ENCODE measurements around the gene CD44. TPM values are rescaled to one million over a fixed set of nuclear protein-coding genes. Genes with fewer than 3 reads are reported as not detected.

CD44 gene
- polyA plus RNA-seq, 2 of the 4 experiments (the other 2 are of a cell fraction) = 309 to 585 TPM

DNA sequence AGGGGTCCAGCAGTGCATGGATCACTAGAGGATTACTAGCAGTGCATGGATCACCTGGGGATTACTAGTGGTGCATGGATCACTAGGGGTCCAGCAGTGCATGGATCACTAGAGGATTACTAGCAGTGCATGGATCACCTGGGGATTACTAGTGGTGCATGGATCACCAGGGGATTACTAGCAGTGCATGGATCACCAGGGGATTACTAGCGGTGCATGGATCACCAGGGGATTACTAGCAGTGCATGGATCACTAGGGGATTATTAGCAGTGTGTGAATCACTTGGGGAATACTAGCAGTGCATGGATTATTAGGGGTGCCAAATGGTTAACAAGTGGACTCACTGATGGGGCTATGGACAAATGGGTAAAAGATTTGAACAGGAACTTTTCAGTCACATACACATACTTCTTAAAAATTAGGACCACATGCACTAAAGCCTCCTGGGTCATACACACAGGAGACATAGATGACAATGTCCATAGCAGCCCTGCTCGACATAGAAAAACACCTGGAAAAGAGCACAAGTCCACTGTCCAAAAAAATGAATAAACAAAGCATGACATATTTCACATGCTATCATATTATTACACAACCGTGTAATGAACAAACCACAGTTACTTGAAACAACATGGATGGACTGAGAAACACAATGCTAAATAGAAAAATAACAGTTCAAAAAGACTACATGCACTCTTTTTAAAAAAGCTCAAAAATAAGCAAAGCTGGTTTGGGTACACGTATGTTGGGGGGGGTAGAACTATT, 109.8 kb downstream of the CD44 start:
- Histone ChIP-seq H3K4me1 (no peaks in the 10 kb centered on the region), H3K9me3 (no peaks in the 10 kb centered on the region), H3K4me2 (no peak overlapping the region), H3K4me3 (no peak overlapping the region), H3K27ac (no peak overlapping the region)
- DNase-seq (ENCODE audit: low read depth in 1 of 2, low spot score in 1 of 2) (no peak), ATAC-seq (no peak), FAIRE-seq (no peak)
- POLR2A ChIA-PET = no interaction called here
- CTCF ChIA-PET = no interaction called here
- TF ChIP-seq EHMT2 (IDR thresholded peaks at IDR 0.05; ENCODE audit: low read depth) (no peak), POLR2A (IDR thresholded peaks at IDR 0.05; ENCODE audit: low read length) (no peak)
- TF ChIP-seq, protein P1, sequence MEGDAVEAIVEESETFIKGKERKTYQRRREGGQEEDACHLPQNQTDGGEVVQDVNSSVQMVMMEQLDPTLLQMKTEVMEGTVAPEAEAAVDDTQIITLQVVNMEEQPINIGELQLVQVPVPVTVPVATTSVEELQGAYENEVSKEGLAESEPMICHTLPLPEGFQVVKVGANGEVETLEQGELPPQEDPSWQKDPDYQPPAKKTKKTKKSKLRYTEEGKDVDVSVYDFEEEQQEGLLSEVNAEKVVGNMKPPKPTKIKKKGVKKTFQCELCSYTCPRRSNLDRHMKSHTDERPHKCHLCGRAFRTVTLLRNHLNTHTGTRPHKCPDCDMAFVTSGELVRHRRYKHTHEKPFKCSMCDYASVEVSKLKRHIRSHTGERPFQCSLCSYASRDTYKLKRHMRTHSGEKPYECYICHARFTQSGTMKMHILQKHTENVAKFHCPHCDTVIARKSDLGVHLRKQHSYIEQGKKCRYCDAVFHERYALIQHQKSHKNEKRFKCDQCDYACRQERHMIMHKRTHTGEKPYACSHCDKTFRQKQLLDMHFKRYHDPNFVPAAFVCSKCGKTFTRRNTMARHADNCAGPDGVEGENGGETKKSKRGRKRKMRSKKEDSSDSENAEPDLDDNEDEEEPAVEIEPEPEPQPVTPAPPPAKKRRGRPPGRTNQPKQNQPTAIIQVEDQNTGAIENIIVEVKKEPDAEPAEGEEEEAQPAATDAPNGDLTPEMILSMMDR (IDR thresholded peaks at IDR 0.05) = no peak
- WGBS (ENCODE audit: missing lambda C conversion rate) = 59% methylated on average over 4 of the region's 4 CpGs

DNA sequence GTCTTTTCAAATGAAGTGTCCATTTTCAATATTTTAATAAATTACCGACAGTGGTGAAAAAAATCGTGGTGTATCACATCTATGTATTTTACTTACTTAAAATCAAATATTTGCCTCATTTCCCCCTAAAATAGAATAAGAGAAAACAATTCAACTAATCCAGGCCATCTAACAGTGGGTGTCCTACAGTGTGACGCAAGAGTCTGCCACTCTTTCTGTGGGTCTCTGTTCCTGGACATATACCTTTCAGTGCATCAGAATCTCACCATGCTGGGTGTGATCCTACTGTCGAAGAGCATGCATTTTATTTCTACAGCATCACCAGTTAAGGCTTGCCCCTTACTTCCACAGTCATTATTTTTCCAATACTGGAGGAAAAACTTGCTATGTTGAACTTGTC, 111.2 kb downstream of the CD44 start:
- Histone ChIP-seq H3K4me3 (no peak overlapping the region), H3K4me1 (no peaks in the 10 kb centered on the region), H3K4me2 (no peak overlapping the region), H3K9me3 (no peaks in the 10 kb centered on the region), H3K27ac (no peak overlapping the region)
- no peak for FAIRE-seq
- DNase-seq (ENCODE audit: low read depth in 1 of 2, low spot score in 1 of 2) = no peak
- 65% methylated on average over 4 of the region's 4 CpGs for WGBS (ENCODE audit: missing lambda C conversion rate)
- ChIA-PET POLR2A (no interaction called here), CTCF (interaction anchor here (1.0 kb wide), 1 partner anchor 11 kb away, joined by 3 read pairs; no protein-coding TSS in a partner anchor)
- no peak for TF ChIP-seq HOXB5 (CRISPR knock-in tag; IDR thresholded peaks at IDR 0.05)
- TF ChIP-seq BHLHE40 (IDR thresholded peaks at IDR 0.05; ENCODE audit: low read depth, low read length) = no peak
- no peak for TF ChIP-seq SREBF2 (IDR thresholded peaks at IDR 0.05)
- TF ChIP-seq RAD21 (conservative IDR thresholded peaks at IDR 0.05 in 1 of 2, IDR thresholded peaks at IDR 0.05 in 1 of 2) = no peak
- no peak for TF ChIP-seq HOXA7 (CRISPR knock-in tag; IDR thresholded peaks at IDR 0.05)
- TF ChIP-seq FOXS1 (CRISPR knock-in tag; IDR thresholded peaks at IDR 0.05) = no peak
- TF ChIP-seq, protein P2, sequence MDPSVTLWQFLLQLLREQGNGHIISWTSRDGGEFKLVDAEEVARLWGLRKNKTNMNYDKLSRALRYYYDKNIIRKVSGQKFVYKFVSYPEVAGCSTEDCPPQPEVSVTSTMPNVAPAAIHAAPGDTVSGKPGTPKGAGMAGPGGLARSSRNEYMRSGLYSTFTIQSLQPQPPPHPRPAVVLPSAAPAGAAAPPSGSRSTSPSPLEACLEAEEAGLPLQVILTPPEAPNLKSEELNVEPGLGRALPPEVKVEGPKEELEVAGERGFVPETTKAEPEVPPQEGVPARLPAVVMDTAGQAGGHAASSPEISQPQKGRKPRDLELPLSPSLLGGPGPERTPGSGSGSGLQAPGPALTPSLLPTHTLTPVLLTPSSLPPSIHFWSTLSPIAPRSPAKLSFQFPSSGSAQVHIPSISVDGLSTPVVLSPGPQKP (IDR thresholded peaks at IDR 0.05; ENCODE audit: low read depth, low read length) = no peak
- no peak for TF ChIP-seq HOXB13 (CRISPR knock-in tag; IDR thresholded peaks at IDR 0.05; ENCODE audit: low read depth)
- no peak for TF ChIP-seq TFCP2L1 (CRISPR knock-in tag; IDR thresholded peaks at IDR 0.05)
- no peak for TF ChIP-seq RCOR1 (IDR thresholded peaks at IDR 0.05; ENCODE audit: low read depth, low read length)
- TF ChIP-seq ZNF302 (CRISPR knock-in tag; IDR thresholded peaks at IDR 0.05) = no peak
- TF ChIP-seq EP300 (IDR thresholded peaks at IDR 0.05) = no peak
- no peak for TF ChIP-seq NR3C1 (IDR thresholded peaks at IDR 0.05)
- TF ChIP-seq HEYL (CRISPR knock-in tag; IDR thresholded peaks at IDR 0.05) = no peak
- no peak for TF ChIP-seq EHF (CRISPR knock-in tag; IDR thresholded peaks at IDR 0.05)
- ATAC-seq = no peak

DNA sequence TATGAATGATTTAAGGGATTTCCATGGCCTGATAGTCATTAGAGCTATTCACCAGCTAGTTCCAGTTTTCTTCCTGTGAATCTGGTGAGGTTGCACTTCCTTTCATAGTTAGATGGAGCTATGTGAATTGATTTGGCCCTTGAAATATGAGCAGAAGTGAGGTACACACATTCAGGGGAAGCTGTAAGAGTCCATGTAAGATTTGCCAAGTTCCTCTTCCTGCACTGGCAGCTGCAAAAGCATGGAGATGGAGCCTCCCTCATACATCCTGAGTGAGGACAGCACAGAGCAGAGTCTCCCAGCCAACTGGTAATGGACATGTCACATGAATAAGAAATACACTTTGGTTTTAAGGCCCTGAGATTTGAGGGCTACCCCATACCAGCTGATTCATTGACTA, 111.7 kb downstream of the CD44 start:
- no peak overlapping the region for H3K4me3 ChIP-seq

More for the DNA sequence above, 111.7 kb downstream of the CD44 start:
- DNase-seq (ENCODE audit: low read depth in 1 of 2, low spot score in 1 of 2) = no peak
- Histone ChIP-seq H3K27ac (no peak overlapping the region), H3K9me3 (no peaks in the 10 kb centered on the region), H3K4me1 (no peaks in the 10 kb centered on the region), H3K4me2 (no peak overlapping the region)
- TF ChIP-seq SMC3 (IDR thresholded peaks at IDR 0.05) = no peak
- TF ChIP-seq ZSCAN20 (CRISPR knock-in tag; IDR thresholded peaks at IDR 0.05) = no peak
- no peak for TF ChIP-seq NFE2L2 (conservative IDR thresholded peaks at IDR 0.05; ENCODE audit: low read length)
- TF ChIP-seq, protein P3, sequence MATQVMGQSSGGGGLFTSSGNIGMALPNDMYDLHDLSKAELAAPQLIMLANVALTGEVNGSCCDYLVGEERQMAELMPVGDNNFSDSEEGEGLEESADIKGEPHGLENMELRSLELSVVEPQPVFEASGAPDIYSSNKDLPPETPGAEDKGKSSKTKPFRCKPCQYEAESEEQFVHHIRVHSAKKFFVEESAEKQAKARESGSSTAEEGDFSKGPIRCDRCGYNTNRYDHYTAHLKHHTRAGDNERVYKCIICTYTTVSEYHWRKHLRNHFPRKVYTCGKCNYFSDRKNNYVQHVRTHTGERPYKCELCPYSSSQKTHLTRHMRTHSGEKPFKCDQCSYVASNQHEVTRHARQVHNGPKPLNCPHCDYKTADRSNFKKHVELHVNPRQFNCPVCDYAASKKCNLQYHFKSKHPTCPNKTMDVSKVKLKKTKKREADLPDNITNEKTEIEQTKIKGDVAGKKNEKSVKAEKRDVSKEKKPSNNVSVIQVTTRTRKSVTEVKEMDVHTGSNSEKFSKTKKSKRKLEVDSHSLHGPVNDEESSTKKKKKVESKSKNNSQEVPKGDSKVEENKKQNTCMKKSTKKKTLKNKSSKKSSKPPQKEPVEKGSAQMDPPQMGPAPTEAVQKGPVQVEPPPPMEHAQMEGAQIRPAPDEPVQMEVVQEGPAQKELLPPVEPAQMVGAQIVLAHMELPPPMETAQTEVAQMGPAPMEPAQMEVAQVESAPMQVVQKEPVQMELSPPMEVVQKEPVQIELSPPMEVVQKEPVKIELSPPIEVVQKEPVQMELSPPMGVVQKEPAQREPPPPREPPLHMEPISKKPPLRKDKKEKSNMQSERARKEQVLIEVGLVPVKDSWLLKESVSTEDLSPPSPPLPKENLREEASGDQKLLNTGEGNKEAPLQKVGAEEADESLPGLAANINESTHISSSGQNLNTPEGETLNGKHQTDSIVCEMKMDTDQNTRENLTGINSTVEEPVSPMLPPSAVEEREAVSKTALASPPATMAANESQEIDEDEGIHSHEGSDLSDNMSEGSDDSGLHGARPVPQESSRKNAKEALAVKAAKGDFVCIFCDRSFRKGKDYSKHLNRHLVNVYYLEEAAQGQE (IDR thresholded peaks at IDR 0.05) = no peak
- no peak for TF ChIP-seq JUN (IDR thresholded peaks at IDR 0.05)
- TF ChIP-seq SREBF2 (IDR thresholded peaks at IDR 0.05) = no peak
- TF ChIP-seq FOSL2 (IDR thresholded peaks at IDR 0.05) = no peak
- TF ChIP-seq FOSL2 (CRISPR knock-in tag; IDR thresholded peaks at IDR 0.05) = no peak
- no peak for TF ChIP-seq NPAS2 (CRISPR knock-in tag; IDR thresholded peaks at IDR 0.05; ENCODE audit: borderline replicate concordance)
- FAIRE-seq = no peak
- no peak for ATAC-seq
- ChIA-PET CTCF (interaction anchor here (1.0 kb wide), 1 partner anchor 11 kb away, joined by 3 read pairs; no protein-coding TSS in a partner anchor), POLR2A (no interaction called here)

All from A549 (cell line).